NOMO-1 treated with dmso at 0.1 percent for 144 hours (cell line): ENCODE results near the gene LMAN2L.
A peak's percentile ranks its signal among the peaks of the same experiment; 100 is the strongest.

Source experiments
- DNase-seq: peaks from one replicate; lab custom pipeline; 2025; ENCODE audit not compliant: unreplicated experiment; lab: John Stamatoyannopoulos, UW

LMAN2L gene

GRCh38 chr2:96739633-96740428 lies at the start of gene LMAN2L:
Gene LMAN2L, minus strand, starts transcription at chr2:96740064. Its CDS starts 24 bp downstream, at chr2:96740040.
- peak; percentile 96 for DNase-seq

DNA sequence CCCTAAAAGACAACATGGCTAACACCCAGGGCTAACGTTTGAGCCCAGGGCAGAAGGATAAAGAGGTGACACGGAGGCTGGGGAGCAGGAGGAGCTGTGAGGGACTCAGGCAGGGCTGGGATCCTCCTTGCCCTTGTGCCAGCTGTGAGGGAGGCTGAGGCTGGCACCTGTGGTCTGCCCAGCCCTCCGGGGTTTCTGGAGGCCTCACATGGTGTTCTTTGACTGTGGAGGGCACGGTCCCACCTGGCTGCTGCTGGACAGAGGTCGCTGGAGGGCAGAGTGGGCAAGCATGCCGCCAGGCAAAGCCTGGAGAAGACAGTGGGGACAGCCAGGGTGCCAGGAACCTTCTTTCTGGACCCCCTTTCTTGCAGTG lies 49.4 kb upstream of the LMAN2L start:
- no peak for DNase-seq

GRCh38 chr2:96788442-96789244 lies 48.8 kb upstream of the LMAN2L start:
- DNase-seq: no peak

- DNase-seq: no peak
These were observed 47.5 kb upstream of the LMAN2L start for GRCh38 chr2:96787411-96787810.

GRCh38 chr2:96783388-96783787 lies 43.5 kb upstream of the LMAN2L start:
- no peak for DNase-seq

DNA sequence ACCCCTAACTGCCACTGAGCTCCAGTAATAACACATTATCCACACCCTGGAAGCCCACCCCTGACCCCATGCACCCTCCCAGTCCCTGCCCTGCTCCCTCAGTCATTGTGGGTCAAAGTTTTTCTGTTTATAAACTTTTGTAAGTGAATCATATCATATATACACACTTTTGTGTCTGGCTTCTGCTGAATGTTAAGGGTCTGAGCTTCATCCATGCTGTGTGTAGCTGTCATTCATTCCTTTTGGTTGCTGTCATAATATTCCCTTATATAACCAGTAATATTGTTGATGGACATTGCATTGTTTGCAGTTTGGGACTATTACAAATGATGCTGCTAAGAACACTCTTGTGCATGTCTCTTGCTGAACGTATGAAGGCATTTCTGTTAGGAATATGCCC lies 35.3 kb upstream of the LMAN2L start:
- DNase-seq: no peak

- DNase-seq: peak; percentile 41
These were observed 34.1 kb upstream of the LMAN2L start for GRCh38 chr2:96773922-96774321.

DNA sequence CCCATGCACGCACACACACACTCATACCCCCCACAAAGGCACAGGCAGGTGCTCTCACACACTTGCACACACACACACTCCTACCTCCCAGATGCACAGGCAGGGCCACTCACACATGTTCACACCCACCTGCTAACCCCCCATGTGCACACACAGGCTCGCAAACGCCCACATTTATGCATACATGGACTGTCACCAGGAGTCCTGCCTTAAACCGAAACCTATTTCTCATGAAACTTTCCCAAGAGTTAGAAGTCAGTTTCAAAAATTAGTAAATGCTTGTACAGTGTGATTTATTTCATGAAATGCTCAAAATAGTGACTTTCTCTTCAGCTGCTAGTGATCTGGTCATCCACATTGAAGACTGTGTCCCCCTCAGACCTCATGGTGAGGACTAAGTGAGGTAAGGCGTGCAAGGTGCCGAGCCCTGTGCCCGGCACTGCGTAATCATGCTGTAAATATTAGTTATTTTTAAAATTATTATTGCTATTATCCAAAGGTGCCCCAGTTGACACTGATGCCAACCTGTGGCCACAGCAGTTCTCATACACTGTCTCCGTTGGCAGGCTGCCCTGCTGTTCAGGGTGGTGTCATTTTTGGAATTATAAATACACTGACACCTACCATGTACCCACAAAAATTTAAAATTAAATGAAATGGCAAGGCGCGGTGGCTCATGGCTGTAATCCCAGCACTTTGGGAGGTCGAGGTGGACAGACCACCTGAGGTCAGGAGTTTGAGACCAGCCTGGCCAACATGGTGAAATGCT lies 33.2 kb upstream of the LMAN2L start:
- no peak for DNase-seq

DNA sequence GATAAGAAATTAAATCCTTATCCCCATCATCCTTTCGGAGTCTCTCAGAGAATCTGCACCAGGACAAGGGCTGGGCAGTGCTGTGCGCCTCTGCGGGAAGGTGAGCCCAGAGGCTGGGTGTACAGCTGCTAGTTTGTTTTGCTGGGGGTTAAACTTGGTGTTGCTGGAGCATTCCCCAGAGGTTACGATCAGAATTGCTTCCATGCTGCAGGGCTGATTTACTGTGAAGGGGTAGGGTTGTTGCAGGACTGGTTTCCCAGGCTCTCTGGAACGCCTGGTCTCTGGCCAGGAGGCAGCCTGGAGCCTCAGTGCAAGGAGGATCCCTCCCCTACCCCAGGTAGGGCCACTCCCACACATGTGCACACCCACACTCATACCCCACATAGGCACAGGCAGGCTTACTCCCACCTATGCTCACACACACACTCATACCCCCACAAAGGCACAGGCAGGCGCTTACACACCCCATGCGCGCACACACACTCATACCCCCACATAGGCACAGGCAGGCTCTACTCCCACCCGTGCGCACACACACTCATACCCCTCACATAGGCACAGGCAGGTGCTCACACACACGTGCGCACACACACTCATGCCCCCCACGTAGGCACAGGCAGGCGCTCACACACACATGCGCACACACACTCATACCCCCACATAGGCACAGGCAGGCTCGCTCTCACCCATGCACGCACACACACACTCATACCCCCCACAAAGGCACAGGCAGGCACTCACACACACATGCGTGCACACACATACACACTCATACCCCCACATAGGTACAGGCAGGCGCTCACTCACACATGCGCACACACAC lies 32.1 kb upstream of the LMAN2L start:
- no peak for DNase-seq

DNA sequence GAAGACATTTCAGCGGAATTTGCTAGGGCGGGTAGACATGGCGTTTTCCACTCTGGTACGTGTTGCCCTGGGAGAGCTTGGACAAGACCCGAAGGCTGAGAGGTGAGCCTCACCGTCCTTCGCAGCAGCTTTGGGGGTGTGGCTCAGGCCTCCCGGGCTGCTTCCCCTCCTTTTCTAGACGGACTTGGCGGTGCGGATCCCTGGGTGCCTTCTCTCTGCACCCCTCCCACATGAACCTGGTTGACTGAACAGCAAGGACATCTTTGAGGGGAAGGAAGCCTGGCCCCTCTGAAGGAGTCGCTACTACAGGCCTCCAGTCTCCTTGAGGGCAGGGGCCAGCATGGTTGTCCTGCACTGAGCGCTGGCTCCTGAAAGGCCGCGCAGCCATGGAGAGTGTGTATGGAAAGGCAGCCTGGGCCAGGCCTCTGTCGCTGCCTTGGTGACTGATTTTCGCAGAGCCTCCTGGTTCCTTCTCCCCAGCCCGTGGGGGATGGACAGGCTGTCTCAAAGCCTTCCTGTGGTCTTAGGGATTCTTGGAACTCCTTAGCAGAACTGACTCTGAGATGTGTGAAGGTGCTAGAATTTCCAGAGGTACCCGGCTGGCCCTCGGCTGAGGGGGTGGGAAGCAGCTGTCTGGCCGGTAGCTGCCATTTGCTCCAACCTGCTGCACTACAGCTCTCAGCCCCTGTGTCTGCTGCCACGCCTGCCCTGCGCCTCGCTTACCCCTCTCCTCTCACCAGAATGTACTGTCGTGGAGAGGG lies 30.8 kb upstream of the LMAN2L start:
- no peak for DNase-seq

DNA sequence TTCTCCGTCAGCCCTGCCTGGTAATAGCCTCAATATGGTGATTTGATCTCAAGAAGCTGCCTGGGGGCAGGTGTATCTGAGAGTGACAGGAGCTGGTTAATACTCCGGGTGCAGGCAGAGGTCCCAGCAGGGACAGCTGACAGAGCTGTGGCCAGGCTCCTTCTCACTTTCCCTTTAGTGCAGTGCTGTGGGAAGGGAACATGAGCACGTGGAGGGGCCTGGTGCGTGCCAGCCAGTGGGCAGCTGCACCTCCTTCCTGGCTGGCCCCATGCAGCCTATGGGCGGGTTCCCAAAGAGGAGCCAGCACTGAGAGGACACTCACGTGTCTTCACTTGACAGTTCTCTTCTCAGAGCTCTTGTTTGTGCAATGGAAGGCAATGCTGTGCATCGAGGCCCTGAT lies 29.9 kb upstream of the LMAN2L start:
- no peak for DNase-seq

- DNase-seq: no peak
These were observed 28.3 kb upstream of the LMAN2L start for GRCh38 chr2:96768083-96768561.

DNA sequence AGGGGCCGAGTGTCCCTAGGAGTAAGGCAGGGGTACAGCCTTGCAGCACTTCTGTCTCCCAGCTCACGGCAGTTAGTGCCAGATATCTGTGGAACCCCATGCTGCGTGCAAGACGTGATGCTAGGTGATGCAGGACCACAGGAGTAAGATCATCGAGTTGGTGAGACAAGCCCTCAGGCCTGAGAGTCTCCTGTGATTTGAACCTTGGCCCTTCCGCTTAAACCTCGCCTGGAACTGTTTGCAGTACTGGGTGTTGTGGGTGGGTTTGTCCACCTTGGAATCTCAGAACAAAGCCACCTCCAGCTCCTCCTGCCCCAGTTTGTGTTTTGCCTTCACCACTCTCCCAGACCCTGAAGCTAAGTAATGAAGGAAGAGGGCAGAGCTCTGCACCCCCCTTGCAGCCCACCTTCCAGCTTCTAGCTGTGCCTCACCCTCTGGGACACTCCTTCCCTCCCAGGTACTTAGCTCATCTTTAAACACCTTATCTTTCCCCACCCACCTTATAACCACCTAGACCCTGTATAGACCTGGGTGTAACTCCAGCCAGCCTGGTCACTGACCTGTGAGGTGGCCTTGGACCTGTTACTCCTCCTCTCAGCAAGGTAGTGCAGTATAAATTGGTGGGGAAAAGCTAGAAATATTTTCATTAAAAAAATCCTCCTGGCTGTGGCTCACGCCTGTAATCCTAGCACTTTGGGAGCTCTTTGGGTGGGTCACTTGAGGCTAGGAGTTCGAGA lies 27.4 kb upstream of the LMAN2L start:
- DNase-seq: no peak

GRCh38 chr2:96764253-96764637 lies 24.4 kb upstream of the LMAN2L start:
- DNase-seq: peak; percentile 74

GRCh38 chr2:96763511-96764252 lies 23.8 kb upstream of the LMAN2L start:
- DNase-seq: no peak

- DNase-seq: no peak
These were observed 22.9 kb upstream of the LMAN2L start for GRCh38 chr2:96762529-96763311.

GRCh38 chr2:96760986-96761832 lies 21.3 kb upstream of the LMAN2L start:
- no peak for DNase-seq
